ENCODE data around the gene IL17C.
"Not testable (repeated sequence)": the region's sequence is repeated elsewhere in the genome, so short reads cannot be mapped to it uniquely, and the experiment has no call there.

Gene IL17C

DNA sequence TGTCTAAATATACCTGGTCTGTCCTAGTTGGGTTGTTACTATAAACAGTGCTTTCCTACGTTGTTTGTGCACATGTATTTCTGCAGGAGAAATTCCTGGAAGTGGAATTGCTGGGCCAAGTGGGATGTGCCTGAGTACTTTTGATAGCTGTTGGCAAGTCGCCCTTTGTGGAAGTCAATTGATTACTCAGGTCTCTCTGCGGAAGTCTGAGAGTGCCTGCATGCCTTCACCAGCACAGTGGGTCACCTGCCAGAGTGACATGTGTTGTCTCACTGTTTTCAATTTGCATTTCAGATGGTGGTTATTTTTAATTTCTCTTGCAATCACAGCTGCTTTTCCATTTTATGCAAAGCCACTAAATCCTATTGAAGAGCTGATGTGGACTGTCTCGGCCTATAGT is 26.8 kb downstream of the IL17C start:
- Histone ChIP-seq H3F3A (ENCODE audit: insufficient read depth, low read length) (no peaks in the 10 kb centered on the region), H4K20me1 (ENCODE audit: insufficient read depth, low read length) (no peaks in the 10 kb centered on the region), H3K4me1 (ENCODE audit: insufficient read depth, low read length, severe bottlenecking) (peaks cover 36% of the 10 kb centered on the region), H3K4me2 (ENCODE audit: low read length) (peak overlapping the region; percentile 81), H3K27ac (ENCODE audit: low read depth, low read length, poor library complexity, severe bottlenecking) (peak overlapping the region; percentile 87), H3K79me2 (ENCODE audit: insufficient read depth, low read length) (peaks cover 12% of the 10 kb centered on the region), H3K36me3 (ENCODE audit: insufficient read depth, low read length) (peaks cover 17% of the 10 kb centered on the region), H2AFZ (ENCODE audit: low read length) (no peak overlapping the region), H3K9me2 (ENCODE audit: low read depth, low read length) (no peaks in the 10 kb centered on the region), H3K4me3 (ENCODE audit: low read depth, low read length, poor library complexity, severe bottlenecking) (peak overlapping the region; percentile 85), H3K9ac (ENCODE audit: low read length) (peak overlapping the region; percentile 26), H3K9me3 (ENCODE audit: low read length) (no peaks in the 10 kb centered on the region), H3K27me3 (ENCODE audit: insufficient read depth, low read length) (no peaks in the 10 kb centered on the region)
- TF ChIP-seq EZH2 (IDR thresholded peaks at IDR 0.05; ENCODE audit: borderline replicate concordance, low read length), result no peak
- TF ChIP-seq, protein P1, sequence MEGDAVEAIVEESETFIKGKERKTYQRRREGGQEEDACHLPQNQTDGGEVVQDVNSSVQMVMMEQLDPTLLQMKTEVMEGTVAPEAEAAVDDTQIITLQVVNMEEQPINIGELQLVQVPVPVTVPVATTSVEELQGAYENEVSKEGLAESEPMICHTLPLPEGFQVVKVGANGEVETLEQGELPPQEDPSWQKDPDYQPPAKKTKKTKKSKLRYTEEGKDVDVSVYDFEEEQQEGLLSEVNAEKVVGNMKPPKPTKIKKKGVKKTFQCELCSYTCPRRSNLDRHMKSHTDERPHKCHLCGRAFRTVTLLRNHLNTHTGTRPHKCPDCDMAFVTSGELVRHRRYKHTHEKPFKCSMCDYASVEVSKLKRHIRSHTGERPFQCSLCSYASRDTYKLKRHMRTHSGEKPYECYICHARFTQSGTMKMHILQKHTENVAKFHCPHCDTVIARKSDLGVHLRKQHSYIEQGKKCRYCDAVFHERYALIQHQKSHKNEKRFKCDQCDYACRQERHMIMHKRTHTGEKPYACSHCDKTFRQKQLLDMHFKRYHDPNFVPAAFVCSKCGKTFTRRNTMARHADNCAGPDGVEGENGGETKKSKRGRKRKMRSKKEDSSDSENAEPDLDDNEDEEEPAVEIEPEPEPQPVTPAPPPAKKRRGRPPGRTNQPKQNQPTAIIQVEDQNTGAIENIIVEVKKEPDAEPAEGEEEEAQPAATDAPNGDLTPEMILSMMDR (IDR thresholded peaks at IDR 0.05; ENCODE audit: low read length), result no peak

GRCh38 chr16:88665570-88665969 is 27.2 kb downstream of the IL17C start:
- Histone ChIP-seq H3K27ac (ENCODE audit: low read depth, low read length, poor library complexity, severe bottlenecking) (peak overlapping the region; percentile 87), H3K36me3 (ENCODE audit: insufficient read depth, low read length) (peaks cover 15% of the 10 kb centered on the region), H3K9me2 (ENCODE audit: low read depth, low read length) (no peaks in the 10 kb centered on the region), H3K79me2 (ENCODE audit: insufficient read depth, low read length) (peaks cover 12% of the 10 kb centered on the region), H3K9me3 (ENCODE audit: low read length) (no peaks in the 10 kb centered on the region), H3K9ac (ENCODE audit: low read length) (no peak overlapping the region; the same call in 1 of the 2 replicates), H3F3A (ENCODE audit: insufficient read depth, low read length) (no peaks in the 10 kb centered on the region), H2AFZ (ENCODE audit: low read length) (no peak overlapping the region), H3K4me3 (ENCODE audit: low read depth, low read length, poor library complexity, severe bottlenecking) (peak overlapping the region; percentile 85), H4K20me1 (ENCODE audit: insufficient read depth, low read length) (no peaks in the 10 kb centered on the region), H3K27me3 (ENCODE audit: insufficient read depth, low read length) (no peaks in the 10 kb centered on the region), H3K4me2 (ENCODE audit: low read length) (peak overlapping the region; percentile 81; the same call in 1 of the 2 replicates), H3K4me1 (ENCODE audit: insufficient read depth, low read length, severe bottlenecking) (peaks cover 36% of the 10 kb centered on the region)
- TF ChIP-seq EZH2 (IDR thresholded peaks at IDR 0.05; ENCODE audit: borderline replicate concordance, low read length), result no peak
- TF ChIP-seq, protein P1 (IDR thresholded peaks at IDR 0.05; ENCODE audit: low read length), result no peak

DNA sequence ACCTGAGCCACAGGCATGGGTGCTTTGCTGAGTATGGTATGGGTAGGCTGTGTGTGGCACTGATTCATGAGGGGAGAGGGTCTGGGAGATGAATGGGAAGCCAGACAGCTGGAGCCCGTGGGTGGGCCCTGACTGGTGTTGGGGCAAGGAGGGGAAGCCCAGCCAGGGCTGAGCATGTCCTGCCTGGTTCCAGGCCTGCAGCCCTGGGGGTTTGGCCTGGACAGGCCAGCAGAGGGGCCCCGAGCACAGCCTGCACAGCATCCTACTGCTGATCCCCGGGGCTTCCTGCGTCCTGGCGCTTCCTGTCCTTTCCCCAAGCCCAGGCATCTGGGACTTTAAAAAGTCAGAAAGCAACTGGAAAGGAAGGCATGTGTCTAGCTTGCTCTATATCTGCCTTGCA is 29.1 kb downstream of the IL17C start:
- Histone ChIP-seq H3K4me1 (ENCODE audit: insufficient read depth, low read length, severe bottlenecking) (peaks cover 19% of the 10 kb centered on the region), H3K9ac (ENCODE audit: low read length) (no peak overlapping the region), H3K9me3 (ENCODE audit: low read length) (no peaks in the 10 kb centered on the region), H3K4me3 (ENCODE audit: low read depth, low read length, poor library complexity, severe bottlenecking) (no peak overlapping the region), H3K27me3 (ENCODE audit: insufficient read depth, low read length) (no peaks in the 10 kb centered on the region), H3K4me2 (ENCODE audit: low read length) (no peak overlapping the region), H3K36me3 (ENCODE audit: insufficient read depth, low read length) (peaks cover 15% of the 10 kb centered on the region), H4K20me1 (ENCODE audit: insufficient read depth, low read length) (no peaks in the 10 kb centered on the region), H3K9me2 (ENCODE audit: low read depth, low read length) (no peaks in the 10 kb centered on the region), H3F3A (ENCODE audit: insufficient read depth, low read length) (no peaks in the 10 kb centered on the region), H2AFZ (ENCODE audit: low read length) (no peak overlapping the region), H3K79me2 (ENCODE audit: insufficient read depth, low read length) (0 out of 2 replicates have a peak, but pooled peaks cover under 1% of the 10 kb centered on the region), H3K27ac (ENCODE audit: low read depth, low read length, poor library complexity, severe bottlenecking) (no peak overlapping the region)
- TF ChIP-seq EZH2 (IDR thresholded peaks at IDR 0.05; ENCODE audit: borderline replicate concordance, low read length), result no peak
- TF ChIP-seq, protein P1 (IDR thresholded peaks at IDR 0.05; ENCODE audit: low read length), result no peak

DNA sequence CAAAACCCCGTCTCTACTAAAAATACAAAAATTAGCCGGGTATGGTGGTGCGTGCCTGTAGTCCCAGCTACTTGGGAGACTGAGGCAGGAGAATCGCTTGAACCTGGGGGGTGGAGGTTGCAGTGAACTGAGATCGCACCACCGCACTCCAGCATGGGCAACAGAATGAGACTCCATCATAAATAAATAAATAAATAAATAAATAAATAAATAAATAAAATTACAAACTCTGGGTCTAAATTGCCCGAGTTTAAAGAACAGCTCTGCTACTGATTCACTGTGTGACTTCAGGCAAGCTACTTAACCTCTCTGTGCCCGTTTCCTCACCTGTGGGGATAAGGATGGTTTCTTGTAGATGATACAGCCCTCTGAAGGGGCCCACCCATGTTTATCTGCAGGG is 31.1 kb downstream of the IL17C start:
- H3K27me3 ChIP-seq (ENCODE audit: insufficient read depth, low read length); H3K4me2 ChIP-seq (ENCODE audit: low read length); H2AFZ ChIP-seq (ENCODE audit: low read length); H3K9me3 ChIP-seq (ENCODE audit: low read length); H3F3A ChIP-seq (ENCODE audit: insufficient read depth, low read length); H3K79me2 ChIP-seq (ENCODE audit: insufficient read depth, low read length); H4K20me1 ChIP-seq (ENCODE audit: insufficient read depth, low read length); H3K27ac ChIP-seq (ENCODE audit: low read depth, low read length, poor library complexity, severe bottlenecking); H3K4me3 ChIP-seq (ENCODE audit: low read depth, low read length, poor library complexity, severe bottlenecking); H3K9ac ChIP-seq (ENCODE audit: low read length); H3K9me2 ChIP-seq (ENCODE audit: low read depth, low read length): not testable (repeated sequence)
- Histone ChIP-seq H3K36me3 (ENCODE audit: insufficient read depth, low read length) (peaks cover 27% of the 10 kb centered on the region), H3K4me1 (ENCODE audit: insufficient read depth, low read length, severe bottlenecking) (peaks cover 13% of the 10 kb centered on the region)
